Measurements from ENCODE around the gene RAP1A. TPM values are rescaled to one million over a fixed set of nuclear protein-coding genes. Genes with fewer than 3 reads are reported as not detected.

Gene RAP1A
- total RNA-seq, 1 experiment from 2014 or later = 19.0 TPM

DNA sequence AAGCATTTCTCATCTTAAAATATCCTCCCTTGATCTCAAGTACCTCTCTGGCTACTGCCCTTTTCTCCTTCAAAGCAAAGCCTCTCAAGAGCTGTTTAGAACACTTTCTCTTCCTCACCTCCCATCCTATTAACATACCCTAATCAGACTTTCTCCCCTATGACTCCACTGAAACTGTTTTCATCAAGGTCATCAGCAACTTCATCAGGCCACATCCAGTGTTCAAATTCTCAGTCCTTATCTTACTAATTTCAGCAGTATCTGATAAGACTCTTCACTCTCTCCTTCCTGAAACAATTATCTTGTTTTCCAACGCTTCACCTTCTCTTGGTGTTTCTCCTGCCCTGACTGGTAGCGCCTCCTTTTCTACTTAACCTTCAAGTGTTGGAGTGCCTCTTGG lies 1.5 kb upstream of the RAP1A start:
- POLR2A ChIA-PET (ENCODE audit: unreplicated experiment) = no interaction called here
- Histone ChIP-seq H3K4me3 (ENCODE audit: low read length) (no peak overlapping the region), H4K20me1 (ENCODE audit: low read length) (no peaks in the 10 kb centered on the region), H3K27me3 (ENCODE audit: low read length) (no peaks in the 10 kb centered on the region), H3K36me3 (ENCODE audit: low read depth, low read length) (no peaks in the 10 kb centered on the region), H3F3A (ENCODE audit: low read length, unreplicated experiment) (no peaks in the 10 kb centered on the region), H3K79me2 (ENCODE audit: low read length) (peaks cover 31% of the 10 kb centered on the region), H3K9me2 (replicated peaks; ENCODE audit: low read length) (no peaks in the 10 kb centered on the region), H3K4me2 (ENCODE audit: low read length) (no peak overlapping the region), H3K4me1 (ENCODE audit: insufficient read depth, low read length) (peaks cover 18% of the 10 kb centered on the region), H3K27ac (ENCODE audit: low read length) (no peak overlapping the region), H2AFZ (ENCODE audit: low read length) (no peak overlapping the region), H3K9me3 (ENCODE audit: low read length) (no peaks in the 10 kb centered on the region), H3K9ac (ENCODE audit: low read length) (no peak overlapping the region)
- BruUV-seq (replicated peaks) = no TSS peak
- TF ChIP-seq EZH2 (IDR thresholded peaks at IDR 0.05; ENCODE audit: low read length, unreplicated experiment) = no peak
- no peak for TF ChIP-seq EZH2phosphoT487 (IDR thresholded peaks at IDR 0.05; ENCODE audit: borderline replicate concordance, low read length)
- TF ChIP-seq, protein P1, sequence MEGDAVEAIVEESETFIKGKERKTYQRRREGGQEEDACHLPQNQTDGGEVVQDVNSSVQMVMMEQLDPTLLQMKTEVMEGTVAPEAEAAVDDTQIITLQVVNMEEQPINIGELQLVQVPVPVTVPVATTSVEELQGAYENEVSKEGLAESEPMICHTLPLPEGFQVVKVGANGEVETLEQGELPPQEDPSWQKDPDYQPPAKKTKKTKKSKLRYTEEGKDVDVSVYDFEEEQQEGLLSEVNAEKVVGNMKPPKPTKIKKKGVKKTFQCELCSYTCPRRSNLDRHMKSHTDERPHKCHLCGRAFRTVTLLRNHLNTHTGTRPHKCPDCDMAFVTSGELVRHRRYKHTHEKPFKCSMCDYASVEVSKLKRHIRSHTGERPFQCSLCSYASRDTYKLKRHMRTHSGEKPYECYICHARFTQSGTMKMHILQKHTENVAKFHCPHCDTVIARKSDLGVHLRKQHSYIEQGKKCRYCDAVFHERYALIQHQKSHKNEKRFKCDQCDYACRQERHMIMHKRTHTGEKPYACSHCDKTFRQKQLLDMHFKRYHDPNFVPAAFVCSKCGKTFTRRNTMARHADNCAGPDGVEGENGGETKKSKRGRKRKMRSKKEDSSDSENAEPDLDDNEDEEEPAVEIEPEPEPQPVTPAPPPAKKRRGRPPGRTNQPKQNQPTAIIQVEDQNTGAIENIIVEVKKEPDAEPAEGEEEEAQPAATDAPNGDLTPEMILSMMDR (conservative IDR thresholded peaks at IDR 0.05; ENCODE audit: low read depth, low read length) = no peak
- DNase-seq (no peak), ATAC-seq (no peak)
- intact Hi-C loops (cut with micrococcal nuclease) = no loop called here
- CTCF ChIA-PET = no interaction called here

DNA sequence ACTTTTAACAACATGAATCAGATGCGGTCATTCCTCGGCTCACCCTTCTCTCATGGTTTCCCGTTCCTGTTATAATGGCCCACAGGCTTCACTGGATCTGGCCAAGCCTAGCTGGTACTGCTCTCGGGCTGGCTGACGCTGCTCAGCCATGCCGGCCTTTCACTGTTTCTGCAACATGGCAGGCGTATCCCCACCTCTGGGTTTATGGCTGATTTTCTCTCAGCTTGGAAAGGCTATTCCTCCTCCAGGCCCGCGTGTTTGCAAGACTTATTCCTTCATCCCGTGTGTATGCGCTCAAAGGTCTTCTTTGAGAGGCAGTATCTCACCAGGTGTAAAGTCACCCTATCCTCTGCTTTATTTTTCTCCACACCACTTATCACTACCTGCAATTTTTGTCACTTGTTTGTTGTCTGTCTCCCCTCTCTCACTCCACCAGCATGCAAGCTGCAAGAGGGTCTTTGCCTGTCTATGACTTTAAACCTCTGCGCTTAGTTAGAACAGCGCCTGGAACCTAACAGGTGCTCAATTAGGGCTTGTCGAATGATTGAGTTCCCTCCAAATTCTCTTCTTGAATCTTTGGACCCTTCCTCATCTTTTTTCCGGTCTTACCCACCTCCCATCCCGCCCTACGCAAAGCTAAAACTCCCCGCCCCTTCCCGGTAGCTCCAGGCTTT lies 491 bp upstream of the RAP1A start:
- DNase-seq (no peak), ATAC-seq (no peak)
- intact Hi-C loops (cut with micrococcal nuclease) = loop anchor here (1.0 kb wide), 1 partner anchor 26 kb away; no protein-coding TSS in a partner anchor

More for the DNA sequence above, 491 bp upstream of the RAP1A start:
- CTCF ChIA-PET = interaction anchor here (0.5 to 0.6 kb wide), 2 partner anchors 36 to 111 kb away, joined by 3 to 7 read pairs; no protein-coding TSS in a partner anchor
- peak overlapping the region; percentile 94 for H3K4me2 ChIP-seq (ENCODE audit: low read length)
- no peak overlapping the region; the same call in 1 of the 2 replicates for H3K9ac ChIP-seq (ENCODE audit: low read length)
- H3K36me3 ChIP-seq (ENCODE audit: low read depth, low read length) = no peaks in the 10 kb centered on the region
- no peaks in the 10 kb centered on the region for H3K9me3 ChIP-seq (ENCODE audit: low read length)
- POLR2A ChIA-PET (ENCODE audit: unreplicated experiment) = interaction anchor here (0.5 to 0.7 kb wide), 5 partner anchors 8 to 120 kb away, joined by 3 to 20 read pairs (median 5); partner anchors contain the start of gene INKA2
- H3F3A ChIP-seq (ENCODE audit: low read length, unreplicated experiment) = no peaks in the 10 kb centered on the region
- TF ChIP-seq, protein P1 (conservative IDR thresholded peaks at IDR 0.05; ENCODE audit: low read depth, low read length) = no peak
- TF ChIP-seq EZH2phosphoT487 (IDR thresholded peaks at IDR 0.05; ENCODE audit: borderline replicate concordance, low read length) = no peak
- no peak for TF ChIP-seq EZH2 (IDR thresholded peaks at IDR 0.05; ENCODE audit: low read length, unreplicated experiment)
- H3K4me1 ChIP-seq (ENCODE audit: insufficient read depth, low read length) = peaks cover 18% of the 10 kb centered on the region
- no peaks in the 10 kb centered on the region for H3K27me3 ChIP-seq (ENCODE audit: low read length)
- H4K20me1 ChIP-seq (ENCODE audit: low read length) = no peaks in the 10 kb centered on the region
- peak overlapping the region; percentile 94 for H3K4me3 ChIP-seq (ENCODE audit: low read length)
- no peaks in the 10 kb centered on the region for H3K9me2 ChIP-seq (replicated peaks; ENCODE audit: low read length)
- peaks cover 42% of the 10 kb centered on the region for H3K79me2 ChIP-seq (ENCODE audit: low read length)
- BruUV-seq (replicated peaks) = no TSS peak
- peak overlapping the region; percentile 96 for H2AFZ ChIP-seq (ENCODE audit: low read length)
- no peak overlapping the region for H3K27ac ChIP-seq (ENCODE audit: low read length)

Data from PC-3 (cell line).